Activated CD8-positive, alpha-beta memory T cell treated with anti-CD3 and anti-CD28 coated beads, Interleukin-2, amount 50 U/mL, for 4 hours (primary cell): Measurements from ENCODE around the gene LTBR.

Experiments
- DNase-seq: peaks from one replicate; pipeline ENCODE4 v3.0.0-alpha.2; 2020

Gene LTBR

GRCh38 chr12:6346942-6347341, 37.0 kb upstream of the LTBR start:
- DNase-seq: no peak

- no peak for DNase-seq
Observed at GRCh38 chr12:6347367-6348338, 36.3 kb upstream of the LTBR start.

DNA sequence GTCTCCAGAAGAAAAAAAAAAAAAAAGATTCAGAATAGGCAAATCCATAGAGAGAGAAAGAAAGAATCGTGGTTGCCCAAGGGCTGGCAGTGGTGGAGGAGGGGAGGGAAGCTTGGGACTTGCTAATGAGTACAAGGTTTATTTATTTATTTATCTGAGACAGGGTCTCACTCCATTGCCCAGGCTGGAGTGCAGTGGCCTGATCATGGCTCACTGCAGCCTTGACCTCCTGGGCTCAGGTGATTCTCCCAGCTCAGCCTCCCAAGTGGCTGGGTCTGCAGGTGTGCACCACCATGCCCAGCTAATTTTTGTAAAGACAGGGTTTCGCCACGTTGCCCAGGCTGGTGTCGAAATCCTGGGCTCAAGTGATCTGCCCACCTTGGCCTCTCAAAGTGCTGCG, 32.3 kb upstream of the LTBR start:
- no peak for DNase-seq

- DNase-seq: no peak
Observed at GRCh38 chr12:6352193-6353173, 31.5 kb upstream of the LTBR start.

DNA sequence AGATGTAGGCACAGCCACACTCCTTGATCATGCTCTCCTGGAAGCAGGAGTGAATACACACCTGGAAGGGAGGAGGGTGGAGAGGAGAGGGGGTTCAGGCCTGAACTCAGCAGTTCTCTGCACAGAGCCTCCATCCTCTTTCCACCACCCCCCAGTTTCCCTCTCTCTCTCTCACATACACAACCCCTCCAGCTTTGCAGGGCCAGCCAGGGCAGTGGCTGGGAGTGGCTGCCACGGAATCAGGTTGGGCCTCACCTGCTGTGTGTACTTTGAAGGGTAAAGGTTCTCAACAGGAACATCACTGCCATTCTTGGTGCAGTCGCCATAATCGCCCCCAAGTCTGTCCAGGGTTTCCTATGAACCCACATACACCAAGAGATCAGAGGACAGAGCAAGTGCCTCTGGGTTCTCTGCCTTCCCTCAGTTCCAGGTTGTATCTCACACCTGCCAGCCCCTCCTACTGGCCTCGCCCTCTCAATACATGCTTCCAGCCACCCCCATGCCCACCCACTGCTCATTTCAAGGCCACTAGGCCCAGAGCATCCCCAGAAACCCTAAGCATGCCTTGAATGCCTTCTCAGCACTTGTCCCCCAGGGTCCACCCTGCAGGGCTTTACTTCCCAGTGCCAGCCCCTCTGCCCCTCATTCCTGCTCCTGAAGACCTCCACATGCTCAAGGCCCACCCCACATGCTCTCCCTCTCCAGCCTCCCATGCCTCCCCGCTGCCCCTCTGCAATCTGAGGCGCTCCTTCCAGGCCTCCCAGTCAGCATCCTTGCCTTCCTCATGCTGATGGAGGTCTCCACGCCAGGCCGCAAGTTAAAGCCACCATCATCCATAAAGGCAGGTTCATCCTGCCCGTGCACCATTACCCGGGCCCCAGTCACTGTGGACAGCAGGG, 29.2 kb upstream of the LTBR start:
- no peak for DNase-seq

DNA sequence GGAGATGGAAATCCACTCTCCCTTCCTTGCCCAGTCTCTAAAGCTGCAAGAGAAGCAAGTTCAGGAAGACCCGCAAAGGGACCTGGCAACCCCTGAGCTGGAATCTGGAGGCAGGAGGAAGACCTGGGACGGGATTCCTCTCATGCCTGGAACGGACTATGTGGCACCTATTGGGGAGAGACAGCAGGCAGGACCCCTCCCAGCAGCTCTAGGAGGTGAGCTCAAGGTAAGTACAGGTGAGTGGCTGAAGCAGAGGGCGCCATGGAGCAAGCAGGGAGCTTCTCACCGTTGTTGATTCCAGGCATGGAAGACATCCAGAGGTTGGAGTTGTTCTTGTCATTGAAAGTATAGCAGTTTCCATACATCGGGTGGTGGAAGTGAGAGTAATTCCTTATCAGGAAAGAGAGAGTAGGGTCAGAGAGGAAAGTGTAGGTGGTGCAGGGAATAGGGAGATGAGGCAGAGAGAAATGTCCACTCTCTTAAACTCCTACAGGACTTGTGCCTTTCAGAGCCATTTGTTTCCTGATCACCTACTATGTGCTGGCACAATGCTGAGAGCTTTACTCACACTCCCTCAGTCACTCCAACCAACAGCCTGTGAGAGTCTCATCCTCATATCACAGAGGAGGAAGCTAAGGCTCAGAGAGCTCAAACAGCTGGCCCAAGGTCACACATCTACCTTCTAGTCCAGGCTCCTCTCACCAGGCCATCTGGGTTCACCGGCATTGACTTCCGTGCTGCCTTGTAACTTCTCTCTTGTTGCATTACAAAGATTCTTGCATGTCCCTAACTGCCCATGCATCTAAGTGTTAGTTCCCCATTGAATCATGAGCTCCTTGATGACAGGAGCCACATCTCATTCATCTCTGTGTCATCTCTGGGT, 28.2 kb upstream of the LTBR start:
- DNase-seq: no peak

- DNase-seq: no peak
Observed at GRCh38 chr12:6356374-6356820, 27.6 kb upstream of the LTBR start.

DNA sequence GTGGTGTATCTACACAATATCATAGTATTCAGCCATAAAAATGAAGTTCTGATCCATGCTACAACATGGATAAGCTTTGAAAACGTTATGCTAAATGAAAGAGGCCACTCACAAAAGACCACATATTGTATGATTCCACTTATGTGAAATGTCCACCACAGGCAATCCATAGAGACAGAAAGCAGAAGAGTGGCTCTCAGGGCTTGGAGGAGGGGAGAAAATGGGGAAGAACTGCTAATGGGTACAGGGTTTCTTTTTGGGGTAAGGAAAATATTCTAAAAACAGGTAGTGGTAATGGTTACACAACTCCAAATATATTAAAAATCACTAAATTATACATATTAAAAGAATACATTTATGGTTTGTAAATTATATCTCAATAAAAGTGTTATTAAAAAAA, 25.1 kb upstream of the LTBR start:
- DNase-seq: no peak

DNA sequence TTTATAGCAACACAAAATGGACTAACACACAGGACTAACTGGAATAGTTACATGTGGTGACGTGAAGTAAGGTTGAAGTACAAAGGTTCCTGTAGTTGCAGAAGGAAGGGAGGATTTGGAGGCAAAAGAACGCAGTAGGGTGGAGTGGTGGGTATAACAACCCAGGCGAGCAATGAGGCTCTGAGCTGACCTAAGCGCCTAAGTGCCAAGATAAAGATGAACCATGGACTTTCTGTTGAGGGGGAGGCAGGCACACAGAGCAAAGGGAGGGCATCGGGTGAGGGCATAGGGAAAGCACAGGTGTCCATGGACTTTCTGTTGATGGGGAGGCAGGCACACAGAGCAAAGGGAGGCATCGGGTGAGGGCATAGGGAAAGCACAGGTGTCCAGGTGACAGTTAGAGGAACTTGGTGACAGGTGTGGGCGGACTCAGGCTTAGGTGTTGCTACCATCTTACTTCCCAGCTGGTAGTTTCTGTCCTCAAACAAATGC, 23.8 kb upstream of the LTBR start:
- DNase-seq: no peak

GRCh38 chr12:6360578-6361490, 23.1 kb upstream of the LTBR start:
- DNase-seq: no peak

DNA sequence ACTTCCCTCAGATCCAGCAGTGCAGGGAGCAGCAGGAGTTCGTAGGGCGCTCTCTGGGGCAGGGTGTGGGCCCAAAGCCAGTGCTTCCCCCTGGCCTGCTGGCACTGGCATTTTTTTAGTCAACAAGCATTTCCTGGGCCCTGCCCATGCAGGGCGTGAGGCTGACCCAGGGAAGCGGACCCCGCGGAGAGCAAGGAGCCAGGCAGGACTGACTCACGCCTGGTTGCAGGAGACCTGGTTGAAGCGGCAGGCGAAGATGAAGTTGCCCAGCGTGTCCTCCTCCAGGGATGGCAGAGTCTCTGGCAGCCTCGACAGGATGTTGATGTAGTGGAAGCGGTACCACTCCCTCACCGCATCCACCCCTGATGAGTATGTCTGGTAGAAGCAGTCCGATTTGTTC, 22.1 kb upstream of the LTBR start:
- DNase-seq: no peak

- no peak for DNase-seq
Observed at GRCh38 chr12:6362403-6362802, 21.6 kb upstream of the LTBR start.

DNA sequence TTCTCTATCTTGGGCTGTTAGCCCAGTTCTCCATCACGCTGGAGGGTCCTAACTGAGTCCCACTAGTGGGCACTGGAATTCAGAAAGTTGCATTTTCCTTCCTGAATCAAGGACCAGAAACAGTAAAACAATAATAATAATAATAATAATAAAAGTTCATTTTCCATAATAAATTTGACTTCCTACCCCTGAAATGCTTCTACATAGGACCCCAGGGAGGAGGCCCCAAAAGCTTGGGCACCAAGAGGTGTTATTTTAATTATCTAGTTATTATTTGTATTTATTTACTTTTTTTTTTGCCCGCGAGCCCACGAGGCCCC, 21.0 kb upstream of the LTBR start:
- DNase-seq: no peak

DNA sequence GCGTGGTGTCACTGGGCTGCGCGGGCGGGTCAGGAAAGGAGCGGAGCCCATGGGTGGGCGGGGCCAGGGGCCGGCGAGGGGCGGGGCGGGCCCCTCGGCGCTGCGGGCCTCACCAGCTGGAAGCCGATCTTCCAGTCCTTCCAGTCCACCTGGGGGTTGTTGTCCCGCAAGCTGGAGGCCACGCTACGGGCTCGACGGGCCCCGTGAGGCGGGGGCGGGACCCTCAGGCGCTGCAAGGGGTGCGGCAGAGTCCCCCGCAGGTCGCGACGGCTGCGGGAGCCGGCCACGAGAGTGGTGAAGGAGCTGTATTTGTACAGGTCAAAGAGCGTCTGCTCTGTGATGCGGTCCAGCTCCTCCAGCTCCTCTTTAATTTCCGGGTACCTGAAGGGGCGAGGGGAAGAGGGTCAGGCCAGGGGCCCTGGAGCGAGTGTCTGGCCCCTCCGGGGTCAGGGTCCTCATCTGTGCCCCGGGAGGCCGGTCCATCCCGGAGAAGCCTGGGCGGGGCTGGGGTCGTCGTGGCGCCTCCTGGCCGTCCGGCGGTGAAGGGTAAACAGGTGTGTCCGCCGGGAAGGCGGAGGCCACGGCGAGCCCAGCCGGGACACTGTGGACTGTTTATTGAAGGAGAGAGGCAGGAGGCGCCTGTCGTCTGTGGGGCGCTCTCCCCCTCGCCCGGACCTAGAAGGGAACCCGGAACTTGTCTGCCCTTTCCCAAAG, 20.5 kb upstream of the LTBR start:
- DNase-seq: peak; percentile 71

GRCh38 chr12:6364044-6364374, 20.0 kb upstream of the LTBR start:
- DNase-seq: no peak

DNA sequence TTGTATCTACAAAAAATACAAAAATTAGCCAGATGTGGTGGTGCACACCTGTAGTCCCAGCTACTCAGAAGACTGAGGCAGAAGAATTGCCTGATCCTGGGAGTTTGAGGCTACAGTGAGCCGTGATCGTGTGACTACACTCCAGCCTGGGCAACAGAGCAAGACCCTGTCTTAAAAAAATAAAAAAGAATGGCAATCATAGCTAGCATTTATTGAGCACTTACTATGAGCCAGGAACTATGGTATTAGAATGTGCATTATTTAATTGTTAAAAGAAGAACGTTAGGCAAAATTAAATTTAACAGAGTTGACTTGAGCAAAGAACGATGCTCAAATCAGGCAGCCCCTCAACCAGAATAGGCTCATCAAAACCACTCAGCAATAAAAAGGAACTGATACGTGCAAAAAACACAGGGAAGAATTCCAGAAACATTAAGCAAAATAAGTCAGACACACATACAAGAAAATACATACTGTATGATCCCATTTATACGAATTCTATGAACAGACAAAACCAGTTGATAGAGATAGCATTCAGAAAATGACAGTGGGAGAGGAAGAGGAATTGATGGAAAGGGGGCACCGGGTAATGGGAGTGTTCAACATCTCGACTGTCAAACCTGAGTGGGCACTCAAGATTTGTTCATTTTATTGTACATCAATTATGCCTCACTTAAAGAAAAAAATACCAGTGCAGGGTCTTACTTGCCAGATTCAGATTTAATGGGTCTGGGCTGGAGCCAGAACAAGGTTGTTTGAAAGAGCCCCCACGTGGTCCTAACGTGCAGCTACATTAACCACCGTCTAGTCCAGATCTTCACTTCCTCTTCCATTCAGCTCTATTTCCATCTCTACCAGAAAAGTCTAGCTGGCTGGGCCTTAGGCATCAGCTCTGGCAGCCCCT, 16.6 kb upstream of the LTBR start:
- peak; percentile 51 for DNase-seq

- DNase-seq: no peak
Observed at GRCh38 chr12:6367969-6368892, 15.7 kb upstream of the LTBR start.
